WTC11 (cell line): Measurements from ENCODE around the gene KNOP1. TPM values are rescaled to one million over a fixed set of nuclear protein-coding genes. Genes with fewer than 3 reads are reported as not detected.

Source experiments
- ATAC-seq: fragments of 200-7000 bp; cut with Tn5 transposase; 2 replicates; pipeline ENCODE4 v1.10.0; 2021; ENCODE audit warnings: mild to moderate bottlenecking, moderate library complexity
- CTCF ChIA-PET: fragments of 300-600 bp; sonication (Branson Sonifier 250); formaldehyde crosslinking; loops from one replicate; lab custom pipeline; 2021; ENCODE audit warnings: antibody characterized with exemption; lab: Charles Lee
- POLR2A ChIA-PET: fragments of 350-600 bp; sonication (Branson Sonifier 250); formaldehyde crosslinking; loops from one replicate; lab custom pipeline; 2021; ENCODE audit warnings: antibody characterized with exemption; lab: Charles Lee
- DNase-seq: peaks from one replicate; pipeline ENCODE4 v3.0.0; 2021; ENCODE audit warnings: low spot score
- H3K27ac Mint-ChIP-seq: 2 replicates; pipeline ENCODE4 v1.8.0; 2021; ENCODE audit warnings: mixed read lengths
- H3K27me3 Mint-ChIP-seq: 2 replicates; pipeline ENCODE4 v1.8.0; 2021; ENCODE audit warnings: low read depth, mild to moderate bottlenecking, moderate library complexity, mixed read lengths
- H3K36me3 Mint-ChIP-seq: 2 replicates; pipeline ENCODE4 v1.8.0; 2021; ENCODE audit warnings: mixed read lengths
- H3K4me1 Mint-ChIP-seq: 2 replicates; pipeline ENCODE4 v1.8.0; 2022; ENCODE audit warnings: mixed read lengths
- H3K4me3 Mint-ChIP-seq: 2 replicates; pipeline ENCODE4 v1.8.0; 2021; ENCODE audit warnings: mild to moderate bottlenecking, moderate library complexity, mixed read lengths
- H3K9me3 Mint-ChIP-seq: 2 replicates; pipeline ENCODE4 v1.8.0; 2021; ENCODE audit warnings: mixed read lengths
- E2F1 ChIP-seq: sonication (generic); formaldehyde crosslinking; IDR thresholded peaks from 2 replicates; pipeline ENCODE4 v1.8.0; 2022; ENCODE audit warnings: mild to moderate bottlenecking, missing genetic modification reagents
- E2F4 ChIP-seq: sonication (generic); formaldehyde crosslinking; IDR thresholded peaks from 2 replicates; pipeline ENCODE4 v1.8.1; 2022; ENCODE audit warnings: low read depth, mild to moderate bottlenecking, moderate library complexity, missing genetic modification reagents, borderline replicate concordance
- ELF4 ChIP-seq: sonication (generic); formaldehyde crosslinking; IDR thresholded peaks from 2 replicates; pipeline ENCODE4 v1.8.1; 2022; ENCODE audit warnings: low read depth, mild to moderate bottlenecking, moderate library complexity, missing genetic modification reagents
- FOXJ3 ChIP-seq: sonication (generic); formaldehyde crosslinking; IDR thresholded peaks from 2 replicates; pipeline ENCODE4 v1.9.0; 2021; ENCODE audit warnings: missing genetic modification reagents, mild to moderate bottlenecking, borderline replicate concordance
- FOXP1 ChIP-seq: sonication (generic); formaldehyde crosslinking; IDR thresholded peaks from 2 replicates; pipeline ENCODE4 v1.8.0; 2022; ENCODE audit warnings: missing genetic modification reagents, mild to moderate bottlenecking, moderate library complexity, borderline replicate concordance
- MYBL2 ChIP-seq: sonication (generic); formaldehyde crosslinking; IDR thresholded peaks from 2 replicates; pipeline ENCODE4 v1.8.1; 2023; ENCODE audit warnings: mild to moderate bottlenecking, moderate library complexity, missing genetic modification reagents
- NR1H2 ChIP-seq: sonication (generic); formaldehyde crosslinking; IDR thresholded peaks from 2 replicates; pipeline ENCODE4 v1.9.0; 2021; ENCODE audit warnings: mild to moderate bottlenecking, moderate library complexity, missing genetic modification reagents
- NR3C1 ChIP-seq: sonication (generic); formaldehyde crosslinking; conservative IDR thresholded peaks from 2 replicates; pipeline ENCODE4 v1.8.1; 2023; ENCODE audit warnings: low read depth, mild to moderate bottlenecking, missing genetic modification reagents
- OVOL2 ChIP-seq: fragments of 250-450 bp; sonication (Bioruptor Pico); IDR thresholded peaks from 2 replicates; pipeline ENCODE4 v1.9.0; 2021; ENCODE audit warnings: mild to moderate bottlenecking, borderline replicate concordance
- PREB ChIP-seq: sonication (generic); formaldehyde crosslinking; IDR thresholded peaks from 2 replicates; pipeline ENCODE4 v1.8.1; 2022; ENCODE audit warnings: mild to moderate bottlenecking, missing genetic modification reagents, moderate library complexity, borderline replicate concordance
- PRRX2 ChIP-seq: fragments of 250-450 bp; sonication (Bioruptor Pico); IDR thresholded peaks from 2 replicates; pipeline ENCODE4 v1.8.0; 2021; ENCODE audit warnings: mild to moderate bottlenecking
- RELA ChIP-seq: sonication (generic); formaldehyde crosslinking; IDR thresholded peaks from 2 replicates; pipeline ENCODE4 v1.8.1; 2022; ENCODE audit warnings: missing genetic modification reagents, mild to moderate bottlenecking, borderline replicate concordance
- RORB ChIP-seq: fragments of 250-450 bp; sonication (Bioruptor Pico); IDR thresholded peaks from 2 replicates; pipeline ENCODE4 v1.9.0; 2021; ENCODE audit warnings: mild to moderate bottlenecking
- SP1 ChIP-seq: sonication (generic); formaldehyde crosslinking; conservative IDR thresholded peaks from 2 replicates; pipeline ENCODE4 v1.8.1; 2022; ENCODE audit warnings: missing genetic modification reagents
- STAT6 ChIP-seq: sonication (generic); formaldehyde crosslinking; conservative IDR thresholded peaks from 2 replicates; pipeline ENCODE4 v1.8.1; 2023; ENCODE audit warnings: mild to moderate bottlenecking, low read depth, missing genetic modification reagents, moderate library complexity
- TCF7 ChIP-seq: sonication (generic); formaldehyde crosslinking; IDR thresholded peaks from 2 replicates; pipeline ENCODE4 v1.8.0; 2022; ENCODE audit warnings: mild to moderate bottlenecking, low read depth, missing genetic modification reagents, moderate library complexity
- TP53 ChIP-seq: sonication (generic); formaldehyde crosslinking; IDR thresholded peaks from 2 replicates; pipeline ENCODE4 v1.8.1; 2023; ENCODE audit warnings: mild to moderate bottlenecking, missing genetic modification reagents
- USF1 ChIP-seq: sonication (generic); formaldehyde crosslinking; IDR thresholded peaks from 2 replicates; pipeline ENCODE4 v1.8.0; 2022; ENCODE audit warnings: mild to moderate bottlenecking, missing genetic modification reagents
- ZMAT4 ChIP-seq: fragments of 250-450 bp; sonication (Bioruptor Pico); IDR thresholded peaks from 2 replicates; pipeline ENCODE4 v1.9.0; 2021; ENCODE audit warnings: mild to moderate bottlenecking
- ZNF121 ChIP-seq: sonication (generic); formaldehyde crosslinking; IDR thresholded peaks from 2 replicates; pipeline ENCODE4 v1.8.0; 2023; ENCODE audit warnings: missing genetic modification reagents
- ZNF219 ChIP-seq: sonication (generic); formaldehyde crosslinking; IDR thresholded peaks from 2 replicates; pipeline ENCODE4 v1.8.0; 2023; ENCODE audit warnings: missing genetic modification reagents, mild to moderate bottlenecking, borderline replicate concordance
- ZNF396 ChIP-seq: fragments of 250-450 bp; sonication (Bioruptor Pico); IDR thresholded peaks from 2 replicates; pipeline ENCODE4 v1.8.0; 2021; ENCODE audit warnings: mild to moderate bottlenecking, moderate library complexity, borderline replicate concordance
- ZNF425 ChIP-seq: fragments of 250-450 bp; sonication (Bioruptor Pico); conservative IDR thresholded peaks from 2 replicates; pipeline ENCODE4 v1.9.0; 2021; ENCODE audit warnings: mild to moderate bottlenecking
- ZNF512 ChIP-seq: sonication (generic); formaldehyde crosslinking; IDR thresholded peaks from 2 replicates; pipeline ENCODE4 v1.8.1; 2022; ENCODE audit warnings: missing genetic modification reagents, borderline replicate concordance
- total RNA-seq: library from RNA; stranded (reverse); gene quantifications from 3 replicates; pipeline ENCODE4 v1.2.3, GENCODE V29; 2021

KNOP1 gene
- total RNA-seq, 1 experiment from 2014 or later, result 102 TPM

GRCh38 chr16:19766554-19766884 is 48.5 kb upstream of the KNOP1 start:
- H3K36me3 Mint-ChIP-seq, result peaks cover 22% of the 10 kb centered on the region
- CTCF ChIA-PET, result interaction anchor here (1.2 to 1.4 kb wide), 3 partner anchors 141 to 534 kb away, joined by 3 to 4 read pairs (median 3); no protein-coding TSS in a partner anchor
- no peak for DNase-seq
- TF ChIP-seq USF1 (CRISPR knock-in tag) (no peak), TCF7 (CRISPR knock-in tag) (no peak), FOXP1 (no peak), RORB (CRISPR knock-in tag) (no peak), NR1H2 (CRISPR knock-in tag) (no peak), ZMAT4 (CRISPR knock-in tag) (no peak), ZNF219 (CRISPR knock-in tag) (no peak), NR3C1 (CRISPR knock-in tag) (no peak), ZNF512 (CRISPR knock-in tag) (no peak), ZNF425 (CRISPR knock-in tag) (no peak), PRRX2 (CRISPR knock-in tag) (no peak), SP1 (CRISPR knock-in tag) (no peak), ELF4 (no peak), TP53 (CRISPR knock-in tag) (no peak), RELA (CRISPR knock-in tag) (no peak), PREB (CRISPR knock-in tag) (no peak), OVOL2 (CRISPR knock-in tag) (no peak), ZNF396 (CRISPR knock-in tag) (no peak)
- ATAC-seq, result no peak
- peaks cover 15% of the 10 kb centered on the region for H3K4me1 Mint-ChIP-seq
- no peaks in the 10 kb centered on the region for H3K27me3 Mint-ChIP-seq
- peaks cover 26% of the 10 kb centered on the region for H3K9me3 Mint-ChIP-seq
- no peak overlapping the region for H3K4me3 Mint-ChIP-seq
- no peak overlapping the region for H3K27ac Mint-ChIP-seq
- POLR2A ChIA-PET, result interaction anchor here (1.1 kb wide), 1 partner anchor 95 kb away, joined by 4 read pairs; no protein-coding TSS in a partner anchor

GRCh38 chr16:19765860-19766553 is 48.0 kb upstream of the KNOP1 start:
- Mint-ChIP-seq H3K4me3 (no peak overlapping the region), H3K36me3 (peaks cover 22% of the 10 kb centered on the region), H3K27ac (peak overlapping the region; percentile 44; the same call in 1 of the 2 replicates), H3K27me3 (no peaks in the 10 kb centered on the region), H3K9me3 (peaks cover 26% of the 10 kb centered on the region), H3K4me1 (peaks cover 16% of the 10 kb centered on the region)
- TF ChIP-seq E2F1 (CRISPR knock-in tag) (no peak), ZNF121 (CRISPR knock-in tag) (no peak), STAT6 (CRISPR knock-in tag) (no peak), E2F4 (no peak), FOXJ3 (no peak), MYBL2 (CRISPR knock-in tag) (no peak)
- POLR2A ChIA-PET, result interaction anchor here (0.5 to 1.1 kb wide), 3 partner anchors 95 to 172 kb away, joined by 3 to 4 read pairs (median 4); no protein-coding TSS in a partner anchor
- no peak for DNase-seq
- CTCF ChIA-PET, result interaction anchor here (0.7 to 1.4 kb wide), 5 partner anchors 85 to 534 kb away, joined by 3 to 5 read pairs (median 3); no protein-coding TSS in a partner anchor
- no peak for ATAC-seq
